CD14-positive monocyte (primary cell): Measurements from ENCODE around the gene RANBP17. TPM values are rescaled to one million over a fixed set of nuclear protein-coding genes. Genes with fewer than 3 reads are reported as not detected.

ENCODE experiments used
- DNase-seq, 3 donors: peaks; one replicate each; pipeline ENCODE4 v3.0.0-alpha.2; 2011 to 2022
- H2AFZ ChIP-seq: 2 replicates; pipeline ENCODE4 v1.6.0; 2012; ENCODE audit warnings: mild to moderate bottlenecking, low read depth, low read length, inconsistent platforms; ENCODE audit not compliant: insufficient read depth, poor library complexity, severe bottlenecking
- H3K27ac ChIP-seq, 2 donors: 1 replicate in 1 of 2; 2 replicates in 1 of 2; pipeline ENCODE4 v1.5.1; 2012 to 2013; ENCODE audit warnings: low read length in 2 of 2, control low read depth in 1 of 2, inconsistent platforms in 1 of 2, low read depth in 1 of 2, mild to moderate bottlenecking in 1 of 2
- H3K27me3 ChIP-seq, 2 donors: one replicate each; pipeline versions ENCODE4 v1.6.0 to v1.6.1; 2011 to 2013; ENCODE audit warnings: low read length in 2 of 2; ENCODE audit not compliant: control insufficient read depth in 2 of 2, insufficient read depth in 2 of 2
- H3K36me3 ChIP-seq, 2 donors: replicated peaks in 1 of 2; 1 replicate in 1 of 2; 2 replicates in 1 of 2; pipeline versions ENCODE4 v1.5.1 to v1.6.1; 2012 to 2013; ENCODE audit warnings: low read length in 2 of 2, control low read depth in 1 of 2, inconsistent platforms in 1 of 2, mild to moderate bottlenecking in 1 of 2; ENCODE audit not compliant: insufficient read depth in 2 of 2, control insufficient read depth in 1 of 2
- H3K4me1 ChIP-seq, 2 donors: 1 replicate in 1 of 2; 2 replicates in 1 of 2; pipeline versions ENCODE4 v1.5.1 to v1.6.1; 2012 to 2013; ENCODE audit warnings: low read length in 2 of 2, control low read depth in 1 of 2, inconsistent platforms in 1 of 2, mild to moderate bottlenecking in 1 of 2, moderate library complexity in 1 of 2; ENCODE audit not compliant: insufficient read depth in 2 of 2, control insufficient read depth in 1 of 2
- H3K4me2 ChIP-seq: replicated peaks from 2 replicates; pipeline ENCODE3; 2012; ENCODE audit warnings: low read length, moderate library complexity, mild to moderate bottlenecking; ENCODE audit not compliant: poor library complexity, severe bottlenecking; ENCODE audit errors: extremely low read depth
- H3K4me3 ChIP-seq, 3 experiments: fragments of 200-600 bp in 1 of 3; sonication (generic) in 1 of 3; replicated peaks in 1 of 3; 1 replicate in 2 of 3; 2 replicates in 1 of 3; pipeline ENCODE4 v1.5.1; 2011 to 2013; ENCODE audit warnings: low read length in 3 of 3, mild to moderate bottlenecking in 3 of 3, control low read depth in 2 of 3, low read depth in 2 of 3, inconsistent platforms in 1 of 3, moderate library complexity in 1 of 3
- H3K79me2 ChIP-seq: 2 replicates; pipeline ENCODE4 v1.6.0; 2012; ENCODE audit warnings: mild to moderate bottlenecking, control low read depth, inconsistent platforms, low read length, moderate library complexity; ENCODE audit not compliant: insufficient read depth
- H3K9ac ChIP-seq: 2 replicates; pipeline ENCODE4 v1.6.0; 2017; ENCODE audit warnings: low read length, mild to moderate bottlenecking; ENCODE audit not compliant: insufficient read depth, poor library complexity, severe bottlenecking
- H3K9me3 ChIP-seq, 2 donors: replicated peaks in 1 of 2; 1 replicate in 1 of 2; 2 replicates in 1 of 2; pipeline versions ENCODE4 v1.5.1 to v1.6.1; 2012 to 2013; ENCODE audit warnings: low read length in 2 of 2, control low read depth in 1 of 2; ENCODE audit not compliant: control insufficient read depth in 1 of 2, insufficient read depth in 1 of 2
- H4K20me1 ChIP-seq: 2 replicates; pipeline ENCODE4 v1.6.0; 2012; ENCODE audit warnings: mild to moderate bottlenecking, low read length, control low read depth, moderate library complexity; ENCODE audit not compliant: insufficient read depth
- H3K27ac Mint-ChIP-seq, 7 donors: one replicate each; pipeline ENCODE4 v1.8.0; 2020; ENCODE audit warnings: mild to moderate bottlenecking in 7 of 7, mixed read lengths in 7 of 7, moderate library complexity in 6 of 7, inconsistent platforms in 2 of 7
- H3K27me3 Mint-ChIP-seq, 3 donors: one replicate each; pipeline ENCODE4 v1.8.0; 2021 to 2022; ENCODE audit warnings: low read depth in 3 of 3, mild to moderate bottlenecking in 3 of 3, mixed read lengths in 3 of 3, moderate library complexity in 3 of 3, inconsistent platforms in 1 of 3
- H3K36me3 Mint-ChIP-seq, 2 donors: one replicate each; pipeline ENCODE4 v1.8.0; 2020; ENCODE audit warnings: mixed read lengths in 2 of 2, inconsistent platforms in 1 of 2, mild to moderate bottlenecking in 1 of 2
- H3K4me1 Mint-ChIP-seq: one replicate; pipeline ENCODE4 v1.8.0; 2020; ENCODE audit warnings: mild to moderate bottlenecking, mixed read lengths
- H3K4me3 Mint-ChIP-seq, 2 donors: one replicate each; pipeline ENCODE4 v1.8.0; 2020; ENCODE audit warnings: mild to moderate bottlenecking in 2 of 2, mixed read lengths in 2 of 2, moderate library complexity in 1 of 2
- H3K9me3 Mint-ChIP-seq, 7 donors: one replicate each; pipeline ENCODE4 v1.8.0; 2020 to 2022; ENCODE audit warnings: mixed read lengths in 7 of 7, mild to moderate bottlenecking in 6 of 7, moderate library complexity in 6 of 7, inconsistent platforms in 2 of 7
- CTCF ChIP-seq: fragments of 200-600 bp; IDR thresholded peaks from one replicate; pipeline ENCODE4 v1.8.0; 2022; ENCODE audit warnings: antibody characterized with exemption, mild to moderate bottlenecking
- WGBS: methylation state at CpG from one replicate; pipeline ENCODE4 v1.1.5; 2013; ENCODE audit warnings: missing lambda C conversion rate; ENCODE audit not compliant: insufficient coverage; 5-methylcytosine and 5-hydroxymethylcytosine counted together
- intact Hi-C, 2 donors: fragments of 100-400 bp; cut with micrococcal nuclease; formaldehyde crosslinking; loops; one replicate each; pipeline versions ENCODE4 v1.15.0 to v1.15.1; 2023
- polyA plus RNA-seq, 3 donors: library from polyadenylated mRNA; depleted of rRNA in 1 of 3; unstranded in 2 of 3; stranded (reverse) in 1 of 3; fragments of 300-500 nt in 2 of 3; fragments of >200 nt in 1 of 3; fragmentation: Illumina TruSeq in 2 of 3; gene quantifications; 1 replicate in 2 of 3; 2 replicates in 1 of 3; pipeline ENCODE4 v1.2.3, GENCODE V29; 2012 to 2021

The RANBP17 gene
- polyA plus RNA-seq, 3 donors: 0.07 to 0.13 TPM; not detected in 1

GRCh38 chr5:170945275-170945674, 83.5 kb downstream of the RANBP17 start:
- no peaks in the 10 kb centered on the region for H3K36me3 ChIP-seq
- no peak overlapping the region for H3K4me2 ChIP-seq
- H3K27ac Mint-ChIP-seq: no peak overlapping the region
- no CpG with 5 or more reads among the region's 3 CpGs for WGBS
- H3K9me3 Mint-ChIP-seq: peaks cover 0 to 1% (median 0%) of the 10 kb centered on the region in 7 donors
- no peaks in the 10 kb centered on the region for H3K27me3 Mint-ChIP-seq
- H3K27me3 ChIP-seq: no peaks in the 10 kb centered on the region
- no peak for DNase-seq
- intact Hi-C loops: no loop called here
- no peak overlapping the region for H3K27ac ChIP-seq
- H3K79me2 ChIP-seq: no peaks in the 10 kb centered on the region
- H3K9ac ChIP-seq: no peak overlapping the region
- no peaks in the 10 kb centered on the region for H4K20me1 ChIP-seq
- no peaks in the 10 kb centered on the region for H3K4me1 Mint-ChIP-seq
- no peaks in the 10 kb centered on the region for H3K36me3 Mint-ChIP-seq
- no peaks in the 10 kb centered on the region for H3K4me1 ChIP-seq
- no peak overlapping the region for H3K4me3 ChIP-seq
- no peak overlapping the region for H3K4me3 Mint-ChIP-seq
- no peak overlapping the region for H2AFZ ChIP-seq
- H3K9me3 ChIP-seq: no peaks in the 10 kb centered on the region
- no peak for TF ChIP-seq CTCF

- no peak overlapping the region for H3K4me3 Mint-ChIP-seq
- intact Hi-C loops: no loop called here
- no peaks in the 10 kb centered on the region for H3K36me3 Mint-ChIP-seq
- Histone ChIP-seq H3K79me2 (no peaks in the 10 kb centered on the region), H3K9me3 (no peaks in the 10 kb centered on the region), H3K9ac (no peak overlapping the region), H3K4me2 (no peak overlapping the region), H3K36me3 (no peaks in the 10 kb centered on the region), H2AFZ (no peak overlapping the region), H4K20me1 (no peaks in the 10 kb centered on the region), H3K27ac (no peak overlapping the region), H3K4me1 (no peaks in the 10 kb centered on the region), H3K27me3 (no peaks in the 10 kb centered on the region), H3K4me3 (no peak overlapping the region)
- no peak for DNase-seq
- H3K27ac Mint-ChIP-seq: no peak overlapping the region
- H3K4me1 Mint-ChIP-seq: no peaks in the 10 kb centered on the region
- TF ChIP-seq CTCF: no peak
- H3K27me3 Mint-ChIP-seq: no peaks in the 10 kb centered on the region
- WGBS: 81% methylated on average over 3 of the region's 3 CpGs
- peaks cover 0 to 3% (median 0%) of the 10 kb centered on the region in 7 donors for H3K9me3 Mint-ChIP-seq
These were observed 98.7 kb downstream of the RANBP17 start for GRCh38 chr5:170960567-170960966.
